Effector memory CD4-positive, alpha-beta T cell (primary cell): Measurements from ENCODE around the gene HGFAC.

Source experiments
- DNase-seq, 3 donors: peaks; one replicate each; pipeline ENCODE4 v3.0.0-alpha.2; 2020
- H3K27ac ChIP-seq: 2 replicates; pipeline ENCODE4 v1.7.0; 2013; ENCODE audit warnings: mild to moderate bottlenecking, low read length, moderate library complexity; ENCODE audit not compliant: insufficient read depth, poor library complexity, severe bottlenecking
- H3K27me3 ChIP-seq: replicated peaks from 2 replicates; pipeline ENCODE4 v1.7.0; 2013; ENCODE audit warnings: mild to moderate bottlenecking, low read length; ENCODE audit not compliant: insufficient read depth, control insufficient read depth, poor library complexity, severe bottlenecking
- H3K36me3 ChIP-seq: 2 replicates; pipeline ENCODE4 v1.7.0; 2013; ENCODE audit warnings: mild to moderate bottlenecking, low read length, moderate library complexity; ENCODE audit not compliant: control insufficient read depth, insufficient read depth
- H3K4me1 ChIP-seq: 2 replicates; pipeline ENCODE4 v1.7.0; 2013; ENCODE audit warnings: low read length, mild to moderate bottlenecking; ENCODE audit not compliant: control insufficient read depth, insufficient read depth, poor library complexity, severe bottlenecking
- H3K4me3 ChIP-seq: 2 replicates; pipeline ENCODE4 v1.7.0; 2013; ENCODE audit warnings: low read length, low read depth, mild to moderate bottlenecking; ENCODE audit not compliant: insufficient read depth, poor library complexity, severe bottlenecking
- H3K9me3 ChIP-seq: 2 replicates; pipeline ENCODE4 v1.7.0; 2013; ENCODE audit warnings: mild to moderate bottlenecking, low read length, moderate library complexity; ENCODE audit not compliant: control insufficient read depth

The HGFAC gene

GRCh38 chr4:3404546-3404945 lies 37.2 kb upstream of the HGFAC start:
- H3K36me3 ChIP-seq: no peaks in the 10 kb centered on the region
- no peaks in the 10 kb centered on the region for H3K9me3 ChIP-seq
- no peaks in the 10 kb centered on the region for H3K4me1 ChIP-seq
- DNase-seq: no peak
- no peak overlapping the region for H3K4me3 ChIP-seq
- H3K27ac ChIP-seq: no peak overlapping the region
- no peaks in the 10 kb centered on the region for H3K27me3 ChIP-seq

GRCh38 chr4:3405176-3405575 lies 36.6 kb upstream of the HGFAC start:
- no peaks in the 10 kb centered on the region for H3K9me3 ChIP-seq
- H3K4me1 ChIP-seq: no peaks in the 10 kb centered on the region
- no peaks in the 10 kb centered on the region for H3K36me3 ChIP-seq
- DNase-seq: no peak
- no peak overlapping the region for H3K4me3 ChIP-seq
- no peak overlapping the region for H3K27ac ChIP-seq
- H3K27me3 ChIP-seq: no peaks in the 10 kb centered on the region

- no peaks in the 10 kb centered on the region for H3K27me3 ChIP-seq
- no peak overlapping the region for H3K4me3 ChIP-seq
- DNase-seq: no peak
- H3K9me3 ChIP-seq: no peaks in the 10 kb centered on the region
- no peak overlapping the region for H3K27ac ChIP-seq
- no peaks in the 10 kb centered on the region for H3K36me3 ChIP-seq
- H3K4me1 ChIP-seq: no peaks in the 10 kb centered on the region
Observed at GRCh38 chr4:3406021-3406420, 35.7 kb upstream of the HGFAC start.

GRCh38 chr4:3406431-3406830 lies 35.3 kb upstream of the HGFAC start:
- Histone ChIP-seq H3K4me1 (no peaks in the 10 kb centered on the region), H3K27ac (no peak overlapping the region), H3K4me3 (no peak overlapping the region), H3K27me3 (no peaks in the 10 kb centered on the region), H3K9me3 (no peaks in the 10 kb centered on the region), H3K36me3 (no peaks in the 10 kb centered on the region)
- DNase-seq: no peak

- DNase-seq: no peak
- no peak overlapping the region for H3K27ac ChIP-seq
- H3K9me3 ChIP-seq: no peaks in the 10 kb centered on the region
- H3K36me3 ChIP-seq: no peaks in the 10 kb centered on the region
- H3K27me3 ChIP-seq: no peaks in the 10 kb centered on the region
- H3K4me1 ChIP-seq: no peaks in the 10 kb centered on the region
- no peak overlapping the region for H3K4me3 ChIP-seq
Observed at GRCh38 chr4:3407171-3407771, 34.5 kb upstream of the HGFAC start.

- Histone ChIP-seq H3K4me1 (no peaks in the 10 kb centered on the region), H3K4me3 (no peak overlapping the region), H3K27ac (no peak overlapping the region), H3K27me3 (no peaks in the 10 kb centered on the region), H3K9me3 (no peaks in the 10 kb centered on the region), H3K36me3 (no peaks in the 10 kb centered on the region)
- no peak for DNase-seq
Observed at GRCh38 chr4:3407930-3408792, 33.6 kb upstream of the HGFAC start.

- no peak for DNase-seq
Observed at GRCh38 chr4:3408793-3409330, 32.9 kb upstream of the HGFAC start.

GRCh38 chr4:3409571-3410091 lies 32.1 kb upstream of the HGFAC start:
- no peaks in the 10 kb centered on the region for H3K36me3 ChIP-seq
- H3K27ac ChIP-seq: no peak overlapping the region
- H3K9me3 ChIP-seq: no peaks in the 10 kb centered on the region
- no peaks in the 10 kb centered on the region for H3K4me1 ChIP-seq
- H3K27me3 ChIP-seq: no peaks in the 10 kb centered on the region
- no peak for DNase-seq
- no peak overlapping the region for H3K4me3 ChIP-seq

More at GRCh38 chr4:3408793-3409330, 32.9 kb upstream of the HGFAC start:
- no peaks in the 10 kb centered on the region for H3K9me3 ChIP-seq
- no peaks in the 10 kb centered on the region for H3K36me3 ChIP-seq
- no peak overlapping the region for H3K4me3 ChIP-seq
- no peak overlapping the region for H3K27ac ChIP-seq
- no peaks in the 10 kb centered on the region for H3K4me1 ChIP-seq
- no peaks in the 10 kb centered on the region for H3K27me3 ChIP-seq

- no peaks in the 10 kb centered on the region for H3K4me1 ChIP-seq
- no peak overlapping the region for H3K27ac ChIP-seq
- no peaks in the 10 kb centered on the region for H3K9me3 ChIP-seq
- H3K27me3 ChIP-seq: no peaks in the 10 kb centered on the region
- H3K36me3 ChIP-seq: no peaks in the 10 kb centered on the region
- no peak overlapping the region for H3K4me3 ChIP-seq
- no peak for DNase-seq
Observed at GRCh38 chr4:3410401-3411135, 31.2 kb upstream of the HGFAC start.
